GM19023 (cell line): ENCODE measurements around the gene DOK5.
"Not testable (repeated sequence)": the region's sequence is repeated elsewhere in the genome, so short reads cannot be mapped to it uniquely, and the experiment has no call there.

Experiments used
- ATAC-seq: cut with Tn5 transposase; IDR thresholded peaks from one replicate; pipeline ENCODE4 v1.9.1; 2021; ENCODE audit warnings: mild to moderate bottlenecking, moderate library complexity; ENCODE audit not compliant: unreplicated experiment

Gene DOK5

GRCh38 chr20:54475334-54476168 lies at the start of gene DOK5:
TSS of gene DOK5 (plus strand) at chr20:54475593. CDS start at chr20:54475947, 354 bp downstream.
- no peak for ATAC-seq

GRCh38 chr20:54429364-54429763 lies 46.0 kb upstream of the DOK5 start:
- ATAC-seq = no peak

DNA sequence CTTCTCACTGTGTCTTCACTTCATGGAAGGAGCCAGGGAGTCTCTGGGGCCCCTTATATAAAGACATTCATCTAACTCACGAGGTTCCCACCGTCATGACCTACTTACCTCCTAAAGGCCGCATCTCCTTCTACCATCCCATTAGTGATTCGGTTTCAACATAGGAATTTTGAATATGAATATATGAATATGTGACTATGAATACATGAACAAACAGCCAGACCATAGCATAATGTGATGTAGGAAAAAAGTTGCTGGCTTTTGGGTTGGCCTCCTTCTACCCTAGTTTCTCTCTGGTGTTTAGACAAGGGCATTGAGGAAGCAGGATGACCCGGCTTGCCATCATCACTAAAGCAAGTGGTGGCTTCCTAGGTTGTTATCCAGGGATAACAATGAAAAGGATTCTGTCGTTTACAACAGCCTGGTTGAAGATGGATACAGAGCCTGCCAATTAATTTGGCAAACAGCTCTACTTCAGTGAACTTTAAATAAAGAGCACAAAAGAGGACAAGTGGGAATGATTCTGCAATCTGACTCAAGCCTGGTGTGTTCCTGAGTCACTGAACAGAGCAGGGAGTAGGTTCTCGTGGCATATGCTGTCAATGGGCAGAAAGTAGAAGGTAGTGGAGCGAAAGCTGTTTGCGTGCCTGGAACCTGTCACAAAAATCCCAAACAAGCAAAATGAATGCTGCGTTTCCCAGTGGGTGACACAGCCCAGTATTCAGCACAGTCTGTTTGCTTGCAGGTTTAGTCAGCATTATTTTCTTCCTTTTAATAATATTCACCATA lies 44.0 kb upstream of the DOK5 start:
- ATAC-seq = no peak

DNA sequence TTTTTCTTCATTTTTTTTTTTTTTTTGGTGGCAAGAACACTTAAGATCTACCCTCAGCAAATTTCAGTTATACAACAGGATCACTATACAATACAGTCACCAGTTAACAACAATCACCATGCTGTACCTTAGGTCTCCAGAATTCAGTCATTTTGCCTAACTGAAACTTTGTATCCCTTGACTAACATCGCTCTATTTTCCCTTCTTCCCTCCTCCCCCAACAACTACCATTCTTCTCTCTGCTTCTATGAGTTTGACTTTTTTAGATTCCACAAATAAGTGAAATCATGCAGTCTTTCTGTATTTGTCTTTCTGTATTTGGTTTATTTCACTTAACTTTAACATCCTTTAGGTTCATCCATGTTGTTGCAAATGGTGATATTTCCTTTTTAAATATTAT lies 42.4 kb upstream of the DOK5 start:
- no peak for ATAC-seq

GRCh38 chr20:54433636-54434035 lies 41.8 kb upstream of the DOK5 start:
- no peak for ATAC-seq

GRCh38 chr20:54434196-54434595 lies 41.2 kb upstream of the DOK5 start:
- ATAC-seq = no peak

GRCh38 chr20:54435015-54435414 lies 40.4 kb upstream of the DOK5 start:
- no peak for ATAC-seq

DNA sequence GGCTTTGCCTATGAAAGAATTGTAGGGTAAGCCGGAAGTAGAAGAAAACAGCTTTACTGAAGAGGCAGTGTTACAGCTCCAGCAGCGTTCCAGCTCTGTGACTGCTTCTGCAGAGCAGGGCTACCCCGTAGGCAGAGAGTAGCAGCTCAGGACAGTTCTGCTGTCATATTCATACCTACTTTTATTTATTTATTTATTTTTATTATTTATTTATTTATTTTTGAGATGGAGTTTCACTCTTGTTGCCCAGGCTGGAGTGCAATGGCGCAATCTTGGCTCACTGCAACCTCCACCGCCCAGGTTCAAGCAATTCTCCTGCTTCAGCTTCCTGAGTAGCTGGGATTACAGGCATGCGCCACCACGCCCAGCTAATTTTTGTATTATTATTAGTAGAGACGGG lies 39.0 kb upstream of the DOK5 start:
- not testable (repeated sequence) for ATAC-seq

GRCh38 chr20:54438166-54438565 lies 37.2 kb upstream of the DOK5 start:
- no peak for ATAC-seq

GRCh38 chr20:54450207-54450606 lies 25.2 kb upstream of the DOK5 start:
- no peak for ATAC-seq

DNA sequence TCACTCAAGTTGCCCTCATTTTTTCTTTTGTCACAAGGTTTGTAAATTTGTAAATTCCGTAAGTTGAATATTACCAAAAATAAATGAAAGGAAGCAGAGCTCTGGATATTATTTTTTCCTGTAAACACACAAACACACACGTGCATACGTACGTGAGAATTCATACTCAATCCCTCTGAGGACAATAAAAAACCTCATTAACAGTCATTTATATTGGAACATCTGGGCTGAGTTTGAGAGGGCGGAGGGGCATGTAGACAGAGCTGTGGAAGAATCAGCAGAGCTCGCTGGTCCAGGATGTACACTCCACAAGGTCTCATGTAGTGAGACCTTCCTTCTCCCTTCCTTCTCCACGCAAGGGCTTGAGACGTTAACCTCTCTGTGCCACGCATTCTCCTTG lies 24.2 kb upstream of the DOK5 start:
- no peak for ATAC-seq

- ATAC-seq = no peak
These were observed 23.1 kb upstream of the DOK5 start for GRCh38 chr20:54452277-54452676.

GRCh38 chr20:54454982-54455381 lies 20.4 kb upstream of the DOK5 start:
- ATAC-seq = no peak

GRCh38 chr20:54456423-54456822 lies 19.0 kb upstream of the DOK5 start:
- no peak for ATAC-seq

DNA sequence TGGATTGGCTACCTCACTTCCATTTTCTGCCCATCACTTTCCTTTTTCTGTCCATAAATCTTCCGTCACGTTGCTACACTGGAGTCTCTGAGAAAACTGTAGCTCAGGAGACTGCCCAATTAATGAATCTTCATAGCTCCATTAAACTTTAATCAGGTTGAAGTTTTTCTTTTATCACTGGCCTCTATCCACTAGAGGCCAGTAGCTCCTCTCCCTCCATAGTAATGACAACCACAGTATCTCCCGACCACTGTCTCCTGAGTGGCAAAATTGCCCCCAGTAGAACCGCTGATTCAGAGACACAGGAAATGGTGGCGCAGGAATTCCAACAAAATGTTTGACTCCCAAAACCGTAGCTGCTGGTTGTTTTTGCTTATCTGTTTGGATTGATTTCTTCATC lies 18.4 kb upstream of the DOK5 start:
- ATAC-seq = no peak

DNA sequence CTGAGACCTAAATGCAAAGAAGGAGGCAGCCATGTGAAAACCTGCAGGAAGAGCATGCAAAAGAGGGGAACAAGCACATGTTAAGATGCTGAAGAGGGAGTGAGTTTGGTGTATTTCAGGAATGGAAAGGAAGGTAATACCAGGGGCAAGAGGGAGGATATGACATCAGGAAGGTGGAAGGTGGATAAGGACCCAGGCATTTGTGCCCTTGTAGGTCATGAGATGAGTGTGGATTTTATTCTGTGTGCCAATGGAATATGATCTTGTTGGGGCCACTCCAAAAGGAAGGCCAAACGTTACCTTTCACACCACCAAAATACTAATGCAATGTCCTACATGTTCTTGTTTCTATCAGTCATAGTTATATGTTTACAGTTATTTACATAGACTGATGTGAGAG lies 17.2 kb upstream of the DOK5 start:
- ATAC-seq = no peak

GRCh38 chr20:54459279-54459678 lies 16.1 kb upstream of the DOK5 start:
- no peak for ATAC-seq

GRCh38 chr20:54464003-54464402 lies 11.4 kb upstream of the DOK5 start:
- no peak for ATAC-seq

DNA sequence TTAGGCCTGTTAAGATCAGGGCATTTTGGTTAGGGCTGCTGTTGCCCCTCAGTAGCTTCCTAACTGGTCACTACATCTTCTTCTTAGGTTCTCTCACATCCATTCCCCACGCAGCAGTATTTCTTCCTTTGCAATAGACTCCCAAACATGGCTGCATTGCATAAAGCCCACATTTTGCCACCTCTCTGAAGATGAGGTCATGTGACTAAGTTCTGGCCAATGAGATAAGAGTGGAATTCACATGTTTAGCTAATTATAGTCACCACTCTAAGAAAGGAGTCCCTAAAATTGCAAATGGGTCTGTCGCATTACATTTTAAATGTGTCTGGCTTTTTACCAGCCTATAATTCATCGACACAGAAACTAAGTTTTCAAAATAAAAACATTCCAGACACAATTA lies 9.3 kb upstream of the DOK5 start:
- no peak for ATAC-seq

- no peak for ATAC-seq
These were observed 7.8 kb upstream of the DOK5 start for GRCh38 chr20:54467622-54468021.

GRCh38 chr20:54468082-54468481 lies 7.3 kb upstream of the DOK5 start:
- no peak for ATAC-seq

- no peak for ATAC-seq
These were observed 6.1 kb upstream of the DOK5 start for GRCh38 chr20:54469293-54469692.
